Brain microvascular endothelial cell (primary cell): ENCODE data around the gene SPP1.

Source experiments
- DNase-seq: peaks from one replicate; pipeline ENCODE4 v3.0.0-alpha.2; 2020
- H3K27ac ChIP-seq: fragments of 250-450 bp; sonication (Bioruptor Pico); 2 replicates; pipeline ENCODE4 v1.5.1; 2020; ENCODE audit warnings: mild to moderate bottlenecking, moderate library complexity
- H3K27me3 ChIP-seq: fragments of 250-450 bp; sonication (Bioruptor Pico); replicated peaks from 2 replicates; pipeline ENCODE4 v1.5.1; 2020; ENCODE audit warnings: mild to moderate bottlenecking
- H3K36me3 ChIP-seq: fragments of 250-450 bp; sonication (Bioruptor Pico); replicated peaks from 2 replicates; pipeline ENCODE4 v1.5.1; 2020; ENCODE audit warnings: mild to moderate bottlenecking
- H3K4me3 ChIP-seq: 2 replicates; pipeline ENCODE4 v1.5.1; 2011; ENCODE audit warnings: low read depth, mild to moderate bottlenecking, control low read depth, low read length, moderate library complexity
- in situ Hi-C: cut with HindIII; loops from 2 replicates; pipeline ENCODE4 v1.10.0; 2017; ENCODE audit warnings: low sequenced_read_pairs, low pct_ligation_motif_present
- TF ChIP-seq, protein P1 (sequence below): IDR thresholded peaks from 2 replicates; pipeline ENCODE4 v1.5.1; 2011; ENCODE audit warnings: low read depth, mild to moderate bottlenecking, moderate library complexity, low read length, control low read depth, inconsistent platforms; ENCODE audit errors: missing control alignments

SPP1 gene

GRCh38 chr4:87975466-87975865 lies at the start of gene SPP1:
TSS of gene SPP1 (plus strand) at chr4:87975714. CDS start at chr4:87976896, 1,182 bp downstream.
- TF ChIP-seq, protein P1, sequence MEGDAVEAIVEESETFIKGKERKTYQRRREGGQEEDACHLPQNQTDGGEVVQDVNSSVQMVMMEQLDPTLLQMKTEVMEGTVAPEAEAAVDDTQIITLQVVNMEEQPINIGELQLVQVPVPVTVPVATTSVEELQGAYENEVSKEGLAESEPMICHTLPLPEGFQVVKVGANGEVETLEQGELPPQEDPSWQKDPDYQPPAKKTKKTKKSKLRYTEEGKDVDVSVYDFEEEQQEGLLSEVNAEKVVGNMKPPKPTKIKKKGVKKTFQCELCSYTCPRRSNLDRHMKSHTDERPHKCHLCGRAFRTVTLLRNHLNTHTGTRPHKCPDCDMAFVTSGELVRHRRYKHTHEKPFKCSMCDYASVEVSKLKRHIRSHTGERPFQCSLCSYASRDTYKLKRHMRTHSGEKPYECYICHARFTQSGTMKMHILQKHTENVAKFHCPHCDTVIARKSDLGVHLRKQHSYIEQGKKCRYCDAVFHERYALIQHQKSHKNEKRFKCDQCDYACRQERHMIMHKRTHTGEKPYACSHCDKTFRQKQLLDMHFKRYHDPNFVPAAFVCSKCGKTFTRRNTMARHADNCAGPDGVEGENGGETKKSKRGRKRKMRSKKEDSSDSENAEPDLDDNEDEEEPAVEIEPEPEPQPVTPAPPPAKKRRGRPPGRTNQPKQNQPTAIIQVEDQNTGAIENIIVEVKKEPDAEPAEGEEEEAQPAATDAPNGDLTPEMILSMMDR: peak; percentile 36
- Histone ChIP-seq H3K4me3 (peak within 1 kb of the TSS; percentile 25), H3K36me3 (no peaks in the 10 kb centered on the region), H3K27ac (no peak within 1 kb of the TSS), H3K27me3 (no peaks in the 10 kb centered on the region)
- in situ Hi-C loops: loop anchor here (10.0 kb wide), 1 partner anchor 121 kb away; no protein-coding TSS in a partner anchor
- peak; percentile 18 for DNase-seq

GRCh38 chr4:87926554-87927098 lies 48.9 kb upstream of the SPP1 start:
- Histone ChIP-seq H3K27me3 (no peaks in the 10 kb centered on the region), H3K36me3 (no peaks in the 10 kb centered on the region), H3K4me3 (no peak overlapping the region), H3K27ac (no peak overlapping the region)
- DNase-seq: no peak
- in situ Hi-C loops: no loop called here
- TF ChIP-seq, protein P1: no peak

DNA sequence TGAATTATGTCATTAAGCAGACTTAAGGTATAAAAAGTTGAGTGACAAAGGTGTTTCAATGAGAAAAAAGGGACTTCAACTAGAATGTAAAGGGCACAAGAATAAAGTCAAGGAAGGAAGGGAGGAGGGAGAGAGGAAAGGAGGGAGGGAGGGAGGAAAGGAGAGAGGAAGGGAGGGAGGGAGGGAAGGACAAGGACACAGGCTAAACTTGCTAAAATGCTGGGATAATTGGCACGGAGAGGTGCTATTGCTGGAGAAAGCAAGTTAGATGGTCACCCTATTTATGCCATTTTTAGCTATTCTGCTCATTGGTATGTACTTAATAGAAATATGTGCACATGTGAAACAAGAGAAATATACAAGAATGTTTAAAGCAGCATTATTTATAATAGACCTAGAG lies 44.9 kb upstream of the SPP1 start:
- in situ Hi-C loops: no loop called here
- no peak overlapping the region for H3K27ac ChIP-seq
- H3K27me3 ChIP-seq: no peaks in the 10 kb centered on the region
- H3K36me3 ChIP-seq: no peaks in the 10 kb centered on the region
- TF ChIP-seq, protein P1: no peak
- no peak for DNase-seq
- H3K4me3 ChIP-seq: no peak overlapping the region

GRCh38 chr4:87931932-87932331 lies 43.6 kb upstream of the SPP1 start:
- Histone ChIP-seq H3K4me3 (no peak overlapping the region), H3K27me3 (no peaks in the 10 kb centered on the region), H3K36me3 (no peaks in the 10 kb centered on the region), H3K27ac (no peak overlapping the region)
- in situ Hi-C loops: no loop called here
- no peak for DNase-seq
- TF ChIP-seq, protein P1: no peak

- Histone ChIP-seq H3K27me3 (no peaks in the 10 kb centered on the region), H3K36me3 (no peaks in the 10 kb centered on the region), H3K4me3 (no peak overlapping the region), H3K27ac (no peak overlapping the region)
- no peak for DNase-seq
- TF ChIP-seq, protein P1: no peak
- in situ Hi-C loops: no loop called here
These were observed 42.8 kb upstream of the SPP1 start for GRCh38 chr4:87932718-87933141.

DNA sequence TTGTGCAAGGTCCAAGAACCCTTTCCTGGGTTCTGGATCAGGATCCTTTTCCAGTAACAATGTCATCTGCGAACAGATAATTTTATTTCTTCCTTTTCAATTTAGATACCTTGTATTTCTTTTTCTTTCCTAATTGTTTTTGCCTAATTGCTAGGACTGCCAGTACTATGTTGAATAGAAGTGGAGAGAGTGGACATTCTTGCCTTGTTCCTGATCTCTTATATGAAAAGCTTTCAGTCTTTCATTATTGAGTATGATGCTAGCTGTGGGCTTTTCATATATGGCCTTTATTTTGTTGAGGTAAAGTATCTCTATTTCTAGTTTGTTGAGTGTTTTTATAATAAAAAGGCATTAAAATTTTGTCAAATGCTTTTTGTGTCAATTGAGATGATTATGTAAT lies 42.2 kb upstream of the SPP1 start:
- H3K36me3 ChIP-seq: no peaks in the 10 kb centered on the region
- in situ Hi-C loops: no loop called here
- DNase-seq: no peak
- no peaks in the 10 kb centered on the region for H3K27me3 ChIP-seq
- TF ChIP-seq, protein P1: no peak
- H3K4me3 ChIP-seq: no peak overlapping the region
- H3K27ac ChIP-seq: no peak overlapping the region
